Dermis blood vessel endothelial cell (primary cell): ENCODE measurements around the gene PARD3B. TPM values are rescaled to one million over a fixed set of nuclear protein-coding genes. Genes with fewer than 3 reads are reported as not detected.

Experiments
- DNase-seq: peaks from one replicate; pipeline ENCODE4 v3.0.0; 2010
- total RNA-seq: library from RNA; depleted of rRNA; stranded (reverse); fragments of >200 nt; gene quantifications from 2 replicates; pipeline ENCODE4 v1.2.3, GENCODE V29; 2014

PARD3B gene
- total RNA-seq, 1 donor from 2014 or later = 13.3 TPM

DNA sequence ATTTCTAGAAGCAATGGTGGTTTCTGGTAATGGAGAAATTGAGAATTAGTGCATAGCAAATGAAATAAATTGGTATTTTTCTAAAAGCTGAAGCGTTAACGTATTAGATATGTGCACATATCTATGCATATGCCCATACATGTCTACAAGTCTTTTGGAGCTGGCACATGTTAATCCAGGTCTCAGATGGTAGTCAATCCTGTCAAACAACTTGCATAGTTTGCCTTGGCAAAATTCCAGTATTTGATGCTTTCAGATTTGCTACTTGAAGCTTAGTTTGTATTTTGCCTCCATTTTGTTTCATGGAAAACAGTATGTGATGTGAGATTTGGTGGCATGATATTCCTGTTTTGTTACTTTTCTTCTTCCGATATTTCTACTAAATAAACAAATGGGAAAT, 304.6 kb downstream of the PARD3B start:
- DNase-seq = peak; percentile 8

DNA sequence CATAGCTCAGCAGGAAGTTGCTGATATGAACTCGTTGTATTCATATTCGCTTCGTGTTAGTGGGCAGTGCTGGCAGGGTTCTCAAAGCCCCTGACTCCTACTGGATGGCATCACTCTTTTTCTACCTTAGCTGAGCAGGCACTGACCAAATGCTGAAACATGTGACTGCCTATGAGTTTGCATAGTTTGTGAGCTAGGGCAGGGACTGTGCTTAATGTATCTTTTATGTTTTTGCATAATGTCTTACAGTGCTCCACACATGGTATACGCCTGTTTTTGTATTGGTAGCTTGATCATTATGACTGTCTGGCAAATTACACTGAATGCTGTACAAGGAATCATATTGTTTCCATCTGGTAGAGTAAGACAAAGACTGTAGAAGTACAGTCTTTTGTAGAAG, 305.3 kb downstream of the PARD3B start:
- no peak for DNase-seq

DNA sequence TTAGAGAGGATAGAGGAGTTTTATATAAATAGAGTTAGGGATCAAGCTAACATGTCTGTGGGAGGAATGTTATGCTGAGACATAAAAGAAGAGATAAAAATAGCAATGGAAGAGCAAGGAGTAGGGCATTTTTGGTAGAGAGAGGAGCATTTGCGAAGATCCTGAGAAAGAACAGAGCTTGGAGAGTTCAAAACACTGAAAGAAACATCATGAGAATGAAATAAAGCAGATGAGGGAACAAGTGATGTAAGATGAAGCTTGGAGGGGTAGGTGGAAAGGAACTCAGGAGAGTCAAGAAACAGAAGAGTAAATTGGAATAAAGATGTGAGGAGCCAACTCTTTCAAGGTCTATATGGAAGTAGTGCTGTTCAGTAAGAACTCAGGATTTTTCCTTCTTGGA, 308.6 kb downstream of the PARD3B start:
- DNase-seq = no peak

DNA sequence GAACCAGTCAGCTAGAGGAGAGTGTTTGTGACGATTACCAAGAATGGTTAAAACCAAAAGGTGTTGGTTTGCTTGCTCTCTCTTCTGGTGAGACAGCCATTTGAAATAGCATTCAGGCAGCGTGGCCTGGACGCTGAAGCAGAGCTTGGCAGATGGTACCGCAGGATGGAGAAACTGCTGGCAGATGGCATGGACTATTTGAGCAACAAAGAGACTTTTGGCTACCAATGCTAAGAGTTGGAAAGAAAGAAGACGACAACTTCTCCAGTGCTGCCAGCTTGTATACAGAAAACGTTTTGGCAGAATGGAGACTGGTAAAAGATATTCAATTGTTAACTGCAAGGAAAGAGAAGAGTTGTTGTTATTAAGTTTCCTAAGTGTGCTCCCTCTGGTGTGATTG, 315.0 kb downstream of the PARD3B start:
- no peak for DNase-seq

DNA sequence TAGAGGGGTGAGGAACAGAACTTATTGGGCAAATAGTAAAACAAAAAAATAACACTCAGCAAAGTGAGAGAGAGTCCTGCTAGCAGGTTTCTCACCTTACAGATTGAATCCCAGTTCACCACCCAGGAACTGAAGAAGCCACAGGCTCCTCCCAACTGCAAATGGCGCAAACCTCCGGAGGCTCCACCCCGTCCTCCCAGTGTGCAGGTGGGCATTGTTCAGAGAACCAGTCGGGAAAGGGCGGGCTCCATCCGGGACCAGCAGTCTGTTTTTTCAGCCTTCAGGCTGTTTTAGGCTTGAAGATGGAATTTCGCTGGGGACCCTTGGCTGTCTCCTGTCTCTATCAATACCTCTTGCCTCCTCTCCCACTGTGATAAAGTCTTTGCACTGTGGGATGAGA, 317.5 kb downstream of the PARD3B start:
- no peak for DNase-seq

DNA sequence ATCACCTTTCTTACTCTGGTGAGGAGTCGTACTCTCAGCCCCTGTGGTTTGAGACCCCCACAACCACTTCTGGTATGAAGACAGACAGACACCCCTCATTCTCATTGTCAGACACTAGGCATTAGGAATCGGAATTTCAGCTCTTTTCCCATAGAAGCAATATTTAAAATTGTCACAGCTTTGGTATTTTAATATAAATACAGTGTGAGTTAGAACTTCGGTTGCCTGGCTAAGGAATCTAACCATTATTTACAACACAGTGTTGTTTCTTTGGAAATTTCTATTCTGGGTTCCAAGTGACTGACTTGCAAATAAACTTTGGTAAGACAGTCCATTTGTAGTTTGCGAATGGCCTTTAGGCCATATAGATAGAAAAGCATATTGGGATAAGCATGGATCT, 318.1 kb downstream of the PARD3B start:
- DNase-seq = no peak

DNA sequence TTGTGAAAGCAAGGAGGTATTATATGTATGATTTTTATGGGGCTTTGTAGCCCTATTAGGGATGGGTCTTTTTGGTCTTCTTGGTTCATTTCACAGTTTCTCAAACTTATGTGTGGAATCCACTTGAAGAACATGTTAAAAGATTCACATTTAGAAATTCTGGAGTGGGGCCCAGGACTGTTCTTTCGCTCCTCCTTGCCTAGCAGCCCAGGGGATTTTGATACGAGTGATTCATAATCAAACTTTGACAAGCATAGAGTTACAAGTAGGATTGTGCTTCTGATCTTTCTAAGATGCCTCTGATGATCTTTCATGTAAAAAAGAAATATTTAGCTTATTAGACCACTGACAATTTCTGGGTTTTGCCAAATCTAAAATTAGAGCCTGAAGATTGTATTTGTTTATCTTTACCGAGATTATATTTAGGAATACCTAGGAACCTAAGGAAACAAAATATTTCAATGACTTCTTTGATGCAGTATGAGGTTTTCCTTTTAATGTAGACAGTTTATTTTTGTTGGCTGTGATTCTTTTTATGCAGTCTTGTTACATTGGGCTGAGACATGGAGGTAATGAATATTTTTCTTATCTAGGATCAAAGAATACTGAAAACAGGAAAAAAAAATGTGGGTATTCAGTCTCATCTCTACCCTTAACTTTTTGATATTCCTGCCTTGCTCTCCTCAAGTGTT, 324.0 kb downstream of the PARD3B start:
- DNase-seq = peak; percentile 34

DNA sequence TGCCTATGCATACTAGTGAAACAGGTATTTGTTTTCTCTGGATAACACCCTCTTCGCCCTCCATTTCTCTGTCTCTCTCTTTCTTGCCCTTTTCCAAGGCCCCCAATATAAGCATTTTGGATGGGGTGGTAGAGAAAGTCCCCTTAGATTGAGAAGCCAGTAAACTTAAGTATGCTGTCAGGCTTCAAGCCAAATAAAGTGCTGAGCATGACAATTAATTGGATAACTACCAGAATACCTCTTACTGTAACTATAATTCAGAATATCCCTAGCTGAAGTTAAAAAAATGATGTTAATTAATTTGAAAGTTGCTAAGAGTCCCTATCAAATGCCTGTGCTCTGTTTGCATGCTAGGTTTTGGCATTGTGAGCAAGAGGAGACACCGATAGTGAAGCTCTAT, 324.8 kb downstream of the PARD3B start:
- DNase-seq = no peak

DNA sequence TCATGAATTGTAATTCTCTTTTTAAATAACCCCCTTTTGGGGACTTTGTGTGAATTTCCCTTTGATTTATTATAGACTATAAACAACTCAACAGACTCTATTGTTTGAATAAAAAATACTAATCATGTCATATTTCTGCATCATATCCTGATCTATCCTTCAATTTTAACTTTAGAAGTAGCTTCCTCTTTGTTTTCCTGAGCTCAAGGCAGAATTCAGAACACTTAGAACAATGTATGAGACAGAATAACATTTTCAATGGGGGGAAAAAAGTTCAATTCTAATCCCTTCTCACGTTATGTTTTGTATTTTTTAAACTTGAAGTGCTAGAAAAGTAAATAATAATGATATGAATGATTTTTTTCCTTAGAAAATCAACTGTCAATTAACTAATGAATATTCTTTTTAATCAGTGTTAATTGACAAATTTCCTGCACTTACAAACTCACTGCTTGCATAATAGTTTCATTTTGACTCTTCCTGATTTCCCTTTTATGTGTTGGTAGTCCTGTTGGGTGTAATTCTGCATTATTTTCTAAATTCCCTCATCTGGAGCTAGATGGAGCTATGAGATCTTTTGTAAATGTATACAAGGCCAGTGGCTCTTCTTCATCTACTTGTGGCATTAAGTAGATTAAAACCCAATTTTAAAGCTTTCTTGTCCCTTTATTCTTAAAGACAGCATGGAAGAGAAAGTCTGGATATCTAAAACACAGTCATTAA, 326.1 kb downstream of the PARD3B start:
- DNase-seq = peak; percentile 86

DNA sequence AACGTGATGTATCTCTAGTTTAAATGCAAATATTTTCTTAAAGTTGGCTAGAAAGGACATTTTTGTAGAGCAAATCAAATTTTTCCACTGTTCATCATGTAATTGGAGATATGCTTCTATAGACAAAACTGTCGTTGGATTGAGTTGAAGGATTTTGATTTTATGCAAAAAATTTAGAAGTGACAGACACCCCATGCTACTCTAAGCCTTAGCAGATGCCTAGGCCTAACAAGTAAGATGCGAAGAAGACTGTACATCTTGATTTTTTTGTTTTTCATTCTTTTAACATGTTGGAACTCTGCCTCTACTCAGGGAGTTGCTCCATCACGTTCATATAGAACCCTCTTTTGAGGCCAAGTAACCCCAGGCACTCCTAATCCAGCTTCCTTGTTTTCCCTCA, 331.0 kb downstream of the PARD3B start:
- DNase-seq = no peak

DNA sequence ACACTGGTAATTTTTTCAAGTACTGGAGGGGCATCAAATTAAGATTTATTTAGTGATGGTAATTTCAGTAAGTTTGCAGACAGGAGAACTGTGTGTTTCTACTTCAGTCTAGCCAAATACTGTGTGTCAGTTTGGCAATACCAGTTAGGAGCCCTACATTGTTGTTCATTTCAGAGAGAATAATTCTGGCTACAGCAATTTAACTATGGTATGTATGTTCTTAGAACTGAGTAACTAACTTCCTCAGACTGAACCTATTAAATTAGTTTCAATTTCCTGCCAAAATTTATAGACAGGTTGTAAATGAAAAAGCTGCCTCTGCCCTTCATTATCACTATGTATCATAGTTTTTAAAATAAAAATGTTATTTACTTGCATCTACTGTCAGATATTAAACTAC, 332.4 kb downstream of the PARD3B start:
- no peak for DNase-seq

DNA sequence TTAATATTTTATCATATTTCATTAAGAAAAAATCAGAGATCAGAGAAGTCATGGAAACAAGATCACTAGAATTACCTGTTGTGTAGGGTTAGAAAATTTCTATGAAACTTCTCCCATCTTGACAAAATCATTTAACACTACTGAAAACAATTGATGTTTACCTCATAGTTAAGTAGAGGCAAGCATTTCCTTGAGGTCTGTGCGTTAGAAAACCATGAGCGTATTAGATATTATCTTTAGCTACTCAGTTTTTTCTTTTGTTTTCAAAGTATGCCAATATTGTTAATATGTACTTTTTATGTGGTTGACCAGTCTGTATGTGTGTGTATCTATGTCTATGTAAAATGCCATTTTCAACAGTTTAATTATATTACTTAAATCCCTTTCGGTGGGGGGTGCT, 335.7 kb downstream of the PARD3B start:
- no peak for DNase-seq

DNA sequence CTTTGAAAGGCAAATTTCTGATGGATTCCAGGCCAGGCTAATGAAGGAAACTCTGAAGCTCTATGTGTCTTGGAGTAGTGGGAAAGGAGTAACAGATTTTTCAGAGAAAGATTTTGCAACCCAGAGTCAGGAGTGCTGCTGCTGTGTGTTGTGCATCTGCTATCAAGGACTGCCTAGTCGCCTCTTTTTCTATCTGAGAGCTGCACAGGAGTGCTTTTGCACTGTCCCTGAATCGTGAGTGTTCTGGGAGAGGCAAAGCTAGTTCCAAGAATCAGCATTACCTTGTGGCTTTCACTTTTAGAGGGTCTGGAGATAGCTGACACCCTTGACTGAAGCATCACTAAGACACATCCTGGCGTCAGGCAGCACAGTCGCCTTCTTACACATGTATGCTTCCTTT, 336.4 kb downstream of the PARD3B start:
- no peak for DNase-seq

DNA sequence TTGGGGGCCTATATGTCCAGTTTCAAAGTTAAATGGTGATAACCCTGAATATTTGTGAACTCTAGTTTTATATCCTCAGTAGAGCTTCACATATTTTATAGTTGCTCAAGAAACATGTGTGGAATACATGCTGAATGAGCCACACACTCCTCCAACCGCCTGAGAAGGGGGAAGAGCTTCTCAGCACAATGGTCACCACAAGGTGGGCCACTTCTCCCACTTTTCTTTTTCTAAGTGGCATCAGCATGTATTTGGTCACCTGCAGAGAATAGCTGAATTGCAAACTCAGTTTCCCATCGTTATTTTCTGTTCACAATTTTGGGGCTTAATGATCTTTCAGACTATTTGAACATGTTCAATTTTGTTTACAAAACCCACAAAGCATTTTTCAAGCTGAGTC, 340.5 kb downstream of the PARD3B start:
- DNase-seq = peak; percentile 45

DNA sequence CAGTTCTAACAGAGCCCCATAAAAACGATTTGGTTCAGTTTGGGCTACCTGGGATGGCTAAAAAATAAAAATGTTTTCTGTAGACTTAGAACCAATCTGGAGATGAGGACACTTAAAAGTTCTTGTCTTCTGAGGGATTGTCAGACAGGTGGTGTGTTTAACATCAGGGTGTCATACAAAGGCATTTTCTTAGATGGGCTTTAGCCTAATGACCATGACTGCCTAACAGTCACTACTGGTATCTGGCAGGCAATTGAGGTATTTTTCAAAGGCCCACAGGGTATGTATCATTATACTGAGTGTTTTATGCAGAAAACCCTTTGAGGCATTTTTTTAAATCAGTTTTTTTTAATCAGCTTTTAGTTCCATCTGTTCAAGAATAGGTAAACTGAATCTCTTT, 341.4 kb downstream of the PARD3B start:
- DNase-seq = no peak

DNA sequence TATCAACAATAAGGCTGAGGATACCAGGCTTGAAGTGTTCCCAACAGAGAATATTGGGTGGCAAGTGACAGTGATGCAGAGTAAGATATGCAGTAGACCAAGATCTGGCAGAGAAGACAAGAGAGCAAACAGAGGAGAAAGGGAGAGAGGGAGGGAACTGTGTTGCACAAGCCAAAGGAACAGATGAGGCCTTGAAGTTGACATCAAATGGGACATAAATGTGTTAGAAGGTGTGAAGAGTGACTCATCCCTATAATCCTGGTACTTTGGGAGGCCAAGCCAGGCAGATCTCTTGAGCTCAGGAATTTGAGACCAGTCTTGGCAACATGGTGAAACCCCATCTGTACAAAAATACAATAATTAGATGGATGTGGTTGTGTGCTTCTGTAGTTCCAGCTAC, 342.9 kb downstream of the PARD3B start:
- no peak for DNase-seq

DNA sequence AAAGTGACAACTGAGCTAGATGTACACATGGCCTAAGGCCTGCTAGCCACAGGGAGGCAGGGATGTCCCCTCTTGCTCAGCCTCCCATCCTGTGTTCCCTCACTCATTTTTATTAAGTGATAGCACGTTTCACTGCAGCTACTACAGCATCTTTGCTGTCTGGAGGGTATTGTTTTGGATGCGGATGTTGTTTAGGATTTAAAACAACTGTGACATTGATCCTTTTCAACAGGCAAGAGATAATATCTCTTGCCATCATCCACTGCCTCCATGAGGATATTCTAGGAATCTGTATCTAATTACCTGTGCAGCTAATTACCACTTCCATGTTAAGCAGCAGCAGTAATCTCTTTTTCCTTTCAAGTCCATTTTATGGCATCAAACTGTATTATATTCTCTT, 345.4 kb downstream of the PARD3B start:
- DNase-seq = no peak

DNA sequence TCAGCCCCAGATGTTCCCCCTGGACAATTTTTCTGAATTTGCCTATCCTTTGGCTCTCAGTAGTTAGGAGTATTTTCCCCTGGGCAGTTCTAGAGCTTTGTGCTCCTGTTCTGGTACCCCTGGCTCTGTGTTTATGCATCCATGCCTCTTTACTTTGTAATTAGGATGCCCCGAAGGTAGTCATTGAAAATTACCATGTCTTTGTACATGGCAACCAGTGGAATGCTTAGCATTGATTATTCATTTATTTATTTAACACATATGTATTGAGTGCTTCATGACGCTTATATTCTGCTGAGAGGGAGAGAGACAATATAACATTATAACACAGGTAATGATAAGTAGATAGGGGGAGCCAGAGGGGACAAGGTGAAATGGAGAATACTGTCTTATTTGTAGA, 346.5 kb downstream of the PARD3B start:
- no peak for DNase-seq

DNA sequence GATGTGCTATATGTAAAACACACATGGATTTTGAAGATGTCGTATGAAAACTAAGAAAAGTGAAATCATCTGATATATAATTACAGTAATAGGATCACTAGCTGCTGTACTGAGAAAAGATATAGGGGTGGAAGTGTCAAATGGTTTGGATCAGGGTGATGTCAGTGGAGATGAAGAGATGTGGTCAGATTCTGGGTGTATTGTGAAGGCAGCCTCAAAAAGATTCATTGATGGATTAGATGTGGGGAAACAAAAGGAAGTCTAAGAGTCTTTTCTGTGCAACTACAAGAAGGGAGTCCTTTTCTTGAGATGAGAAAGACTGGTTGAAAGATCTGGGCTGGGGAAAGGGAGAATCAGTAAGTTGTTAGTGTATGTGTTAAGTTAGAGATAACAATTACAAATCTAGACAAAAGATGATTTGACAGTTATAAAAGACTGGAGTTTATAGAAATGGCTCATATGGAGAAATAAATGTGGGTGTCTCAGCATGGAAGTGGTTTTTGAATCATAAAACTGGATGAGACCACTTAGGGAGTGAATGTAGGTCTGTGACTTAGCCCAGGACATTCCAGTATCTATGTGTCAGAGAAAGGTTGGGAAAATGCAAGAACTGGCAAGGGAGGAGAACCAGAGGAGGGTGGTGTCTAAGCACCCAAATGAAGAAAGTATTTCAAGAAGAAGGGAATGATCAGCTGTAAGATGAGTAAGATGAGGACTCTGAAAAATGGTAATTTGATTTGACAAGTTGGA, 347.4 kb downstream of the PARD3B start:
- no peak for DNase-seq

DNA sequence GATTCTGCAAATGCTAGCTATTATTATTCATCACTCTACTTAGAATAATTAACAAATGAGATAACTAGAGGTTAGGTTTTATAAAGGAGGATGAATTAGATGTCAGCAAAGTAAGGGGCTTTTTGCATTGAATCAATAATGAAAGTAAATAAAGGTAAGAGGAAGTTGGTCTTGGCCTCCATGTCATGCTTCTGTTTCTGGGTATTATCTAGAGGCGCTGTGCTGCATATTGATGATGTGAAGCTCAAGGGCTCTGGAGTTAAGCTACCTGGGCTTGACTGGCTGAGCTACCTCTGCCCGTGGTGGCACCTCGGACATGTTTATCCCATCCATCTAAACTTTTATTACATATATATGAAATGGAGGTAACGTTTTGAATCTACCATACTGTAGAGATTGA, 350.9 kb downstream of the PARD3B start:
- DNase-seq = no peak

DNA sequence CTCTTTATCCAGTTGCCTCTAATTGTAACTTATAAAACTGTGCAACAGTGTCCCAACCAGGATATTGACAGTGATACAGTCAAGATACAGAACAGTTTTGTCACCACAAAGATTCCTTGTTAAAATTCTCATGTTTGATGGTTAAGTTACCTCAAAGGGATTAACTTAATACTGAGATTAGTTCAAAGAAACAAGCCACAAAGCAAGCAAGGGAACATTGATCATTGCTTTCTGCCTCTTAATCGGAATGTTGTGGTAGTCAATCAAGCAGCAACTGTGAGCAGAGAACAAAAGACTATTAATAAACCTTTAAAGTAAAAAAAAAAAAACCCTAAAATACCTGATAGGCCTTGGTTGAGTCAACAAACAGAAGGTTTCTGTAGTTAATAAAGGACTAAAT, 352.3 kb downstream of the PARD3B start:
- no peak for DNase-seq

DNA sequence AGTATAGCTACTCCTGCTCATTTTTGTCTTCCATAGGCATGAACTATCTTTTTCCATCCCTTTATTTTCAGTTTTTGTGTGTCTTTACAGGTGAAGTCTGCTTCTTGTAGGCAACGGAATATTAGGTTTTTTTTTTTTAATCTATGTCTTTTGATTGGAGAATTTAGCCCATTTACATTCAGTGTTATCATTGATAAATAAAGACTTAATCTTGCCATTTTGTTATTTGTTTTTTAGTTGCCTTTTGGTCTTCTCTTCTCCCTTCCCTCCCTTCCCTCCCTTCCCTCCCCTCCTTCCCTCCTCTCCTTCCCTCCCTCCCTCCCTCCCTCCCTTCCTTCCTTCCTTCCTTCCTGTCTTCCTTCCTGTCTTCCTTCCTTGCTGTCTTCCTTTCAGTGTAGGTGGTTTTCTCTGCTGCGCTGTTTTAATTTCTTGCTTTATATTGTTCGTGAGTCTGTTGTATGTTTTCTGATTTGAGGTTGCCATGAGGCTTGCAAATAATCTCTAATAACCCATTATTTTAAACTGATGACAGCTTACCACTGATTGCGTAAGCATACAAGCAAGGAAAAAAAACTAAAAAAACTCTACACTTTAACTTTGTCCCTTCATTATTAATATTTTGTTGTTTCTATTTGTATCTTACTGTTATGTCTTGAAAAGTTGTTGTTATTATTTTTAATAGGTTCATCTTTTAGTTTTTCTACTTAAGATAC, 353.8 kb downstream of the PARD3B start:
- no peak for DNase-seq

DNA sequence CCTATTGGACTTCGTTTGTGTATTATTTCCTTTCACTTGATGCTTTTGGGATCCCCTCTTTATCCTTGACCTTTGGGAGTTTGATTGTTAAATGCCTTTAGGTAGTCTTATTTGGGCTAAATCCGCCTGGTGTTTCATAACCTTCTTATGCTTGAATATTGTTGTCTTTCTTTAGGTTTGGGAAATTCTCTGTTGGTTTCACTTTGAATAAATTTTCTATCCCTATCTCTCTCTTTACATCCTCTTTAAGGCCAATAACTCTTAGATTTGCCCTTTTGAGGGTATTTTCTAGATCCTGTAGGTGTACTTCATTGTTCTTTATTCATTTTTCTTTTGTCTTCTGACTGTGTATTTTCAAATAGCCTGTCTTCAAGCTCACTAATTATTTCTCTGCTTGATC, 354.7 kb downstream of the PARD3B start:
- DNase-seq = no peak
